LNCAP (cell line): ENCODE measurements around the gene NVL.

Experiments used
- CTCF ChIP-seq: fragments of 450-650 bp; IDR thresholded peaks from 2 replicates; pipeline ENCODE4 v1.5.1; 2017; ENCODE audit warnings: mild to moderate bottlenecking

NVL gene

GRCh38 chr1:224276771-224277487 is 53.0 kb downstream of the NVL start:
- no peak for TF ChIP-seq CTCF

GRCh38 chr1:224274970-224275626 is 54.9 kb downstream of the NVL start:
- no peak for TF ChIP-seq CTCF

- no peak for TF ChIP-seq CTCF
Observed at GRCh38 chr1:224273641-224274040, 56.3 kb downstream of the NVL start.

DNA sequence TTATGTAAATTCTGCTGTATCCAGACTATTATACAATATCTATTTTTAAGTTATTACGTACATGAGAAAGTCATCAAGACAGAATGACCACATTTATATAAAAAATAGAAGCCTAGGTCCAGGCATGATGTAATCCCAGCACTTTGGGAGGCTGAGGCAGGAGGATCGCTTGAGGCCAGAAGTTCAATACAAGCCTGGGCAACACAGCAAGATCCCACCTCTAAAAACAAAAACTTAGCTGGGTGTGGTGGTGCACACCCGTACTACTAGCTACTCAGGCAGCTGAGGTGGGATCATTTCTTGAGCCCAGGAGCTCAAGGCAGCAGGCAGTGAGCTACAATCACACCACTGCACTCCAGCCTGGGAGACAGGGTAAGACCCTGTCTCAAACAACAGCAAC is 58.9 kb downstream of the NVL start:
- no peak for TF ChIP-seq CTCF

DNA sequence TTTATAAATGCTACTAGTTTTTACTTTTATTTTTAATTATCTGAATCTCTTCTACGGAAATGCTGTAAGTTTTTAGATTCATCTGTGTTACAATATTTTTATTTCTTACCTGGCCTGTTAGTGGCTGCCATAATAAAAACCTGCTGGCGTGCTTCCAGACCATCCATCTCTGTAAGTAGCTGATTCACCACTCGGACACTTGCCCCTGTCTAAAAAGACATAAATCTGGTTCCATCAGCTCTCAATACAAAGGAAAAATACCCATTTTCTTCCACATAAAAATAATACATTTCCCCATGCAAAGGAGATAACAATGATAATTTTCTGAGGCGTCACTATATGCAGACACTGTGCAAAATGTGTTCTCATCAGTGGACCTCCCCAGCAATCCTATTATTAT is 62.0 kb downstream of the NVL start:
- TF ChIP-seq CTCF, result no peak

- no peak for TF ChIP-seq CTCF
Observed at GRCh38 chr1:224266915-224267856, 62.8 kb downstream of the NVL start.

- TF ChIP-seq CTCF, result no peak
Observed at GRCh38 chr1:224266105-224266914, 63.7 kb downstream of the NVL start.
